GM23338 (cell line): Measurements from ENCODE around the gene ADGRL3. TPM values are rescaled to one million over a fixed set of nuclear protein-coding genes. Genes with fewer than 3 reads are reported as not detected.

Experiments used
- ATAC-seq: fragments of 200-7000 bp; cut with Tn5 transposase; 3 replicates; pipeline ENCODE4 v1.9.1; 2020
- DNase-seq: peaks from one replicate; pipeline ENCODE4 v3.0.0-alpha.2; 2015; ENCODE audit warnings: low spot score
- H2AFZ ChIP-seq: fragments of 200-600 bp; sonication (generic); 2 replicates; pipeline ENCODE4 v1.8.0; 2016; ENCODE audit warnings: antibody characterized with exemption, mild to moderate bottlenecking, moderate library complexity
- H3F3A ChIP-seq: fragments of 200-600 bp; sonication (generic); replicated peaks from 2 replicates; pipeline ENCODE4 v1.8.0; 2017; ENCODE audit warnings: antibody characterized with exemption, mixed run types, low read depth
- H3K27ac ChIP-seq: fragments of 200-600 bp; sonication (generic); 2 replicates; pipeline ENCODE4 v1.6.1; 2016; ENCODE audit warnings: low read depth
- H3K27me3 ChIP-seq: fragments of 200-600 bp; sonication (generic); 2 replicates; pipeline ENCODE4 v1.8.0; 2016; ENCODE audit warnings: mild to moderate bottlenecking, mixed run types, moderate library complexity; ENCODE audit not compliant: insufficient read depth
- H3K36me3 ChIP-seq: fragments of 200-600 bp; sonication (generic); 2 replicates; pipeline ENCODE4 v1.8.0; 2016; ENCODE audit warnings: mild to moderate bottlenecking; ENCODE audit not compliant: insufficient read depth
- H3K4me1 ChIP-seq: fragments of 200-600 bp; sonication (generic); 2 replicates; pipeline ENCODE4 v1.8.0; 2016; ENCODE audit warnings: mild to moderate bottlenecking, moderate library complexity; ENCODE audit not compliant: insufficient read depth
- H3K4me2 ChIP-seq: fragments of 200-600 bp; sonication (generic); 2 replicates; pipeline ENCODE4 v1.7.1; 2017; ENCODE audit warnings: mixed run types
- H3K4me3 ChIP-seq: fragments of 200-600 bp; sonication (generic); 2 replicates; pipeline ENCODE4 v1.6.1; 2016; ENCODE audit warnings: mixed run types
- H3K79me2 ChIP-seq: fragments of 200-600 bp; sonication (generic); replicated peaks from 2 replicates; pipeline ENCODE4 v1.8.0; 2017; ENCODE audit warnings: mild to moderate bottlenecking; ENCODE audit not compliant: insufficient read depth
- H3K9me2 ChIP-seq: fragments of 200-600 bp; sonication (generic); 2 replicates; pipeline ENCODE4 v1.8.0; 2017; ENCODE audit not compliant: insufficient read depth
- H4K20me1 ChIP-seq: fragments of 200-600 bp; sonication (generic); replicated peaks from 2 replicates; pipeline ENCODE4 v1.8.0; 2017; ENCODE audit warnings: mild to moderate bottlenecking; ENCODE audit not compliant: insufficient read depth
- H3K27ac Mint-ChIP-seq: 2 replicates; pipeline ENCODE4 v1.8.0; 2020; ENCODE audit warnings: inconsistent platforms, mild to moderate bottlenecking, moderate library complexity, mixed read lengths
- H3K27me3 Mint-ChIP-seq: 3 replicates; pipeline ENCODE4 v1.8.0; 2022; ENCODE audit warnings: low read depth, mild to moderate bottlenecking, moderate library complexity, mixed read lengths, inconsistent platforms; ENCODE audit not compliant: insufficient read depth, poor library complexity
- H3K36me3 Mint-ChIP-seq: 3 replicates; pipeline ENCODE4 v1.8.0; 2021; ENCODE audit warnings: low read depth, mild to moderate bottlenecking, inconsistent platforms, moderate library complexity, mixed read lengths
- H3K4me1 Mint-ChIP-seq: 3 replicates; pipeline ENCODE4 v1.8.0; 2020; ENCODE audit warnings: mild to moderate bottlenecking, inconsistent platforms, mixed read lengths
- H3K4me3 Mint-ChIP-seq: 3 replicates; pipeline ENCODE4 v1.8.0; 2021; ENCODE audit warnings: moderate library complexity, mild to moderate bottlenecking, inconsistent platforms, mixed read lengths
- H3K9me3 Mint-ChIP-seq: 3 replicates; pipeline ENCODE4 v1.8.0; 2020; ENCODE audit warnings: moderate library complexity, mild to moderate bottlenecking, inconsistent platforms, mixed read lengths
- EZH2 ChIP-seq: fragments of 200-600 bp; sonication (generic); IDR thresholded peaks from one replicate; pipeline ENCODE4 v1.8.0; 2017; ENCODE audit warnings: antibody characterized with exemption, mild to moderate bottlenecking, low read depth; ENCODE audit not compliant: unreplicated experiment
- EZH2phosphoT487 ChIP-seq: fragments of 200-600 bp; sonication (generic); IDR thresholded peaks from one replicate; pipeline ENCODE4 v1.8.1; 2018; ENCODE audit warnings: antibody characterized with exemption; ENCODE audit not compliant: unreplicated experiment
- JUNB ChIP-seq: IDR thresholded peaks from one replicate; pipeline ENCODE4 v1.6.1; 2016; ENCODE audit warnings: antibody characterized with exemption; ENCODE audit not compliant: unreplicated experiment
- NANOG ChIP-seq: IDR thresholded peaks from 2 replicates; pipeline ENCODE4 v1.6.1; 2016; ENCODE audit warnings: antibody characterized with exemption, borderline replicate concordance
- POLR2AphosphoS5 ChIP-seq: IDR thresholded peaks from 2 replicates; pipeline ENCODE4 v1.6.1; 2016; ENCODE audit warnings: antibody characterized with exemption, low read depth
- STAT1 ChIP-seq: IDR thresholded peaks from one replicate; pipeline ENCODE4 v1.6.1; 2016; ENCODE audit warnings: antibody characterized with exemption; ENCODE audit not compliant: unreplicated experiment
- ZNF331 ChIP-seq: fragments of 250-450 bp; sonication (Bioruptor Pico); IDR thresholded peaks from 2 replicates; pipeline ENCODE4 v1.5.0; 2020; ENCODE audit warnings: low read depth, mild to moderate bottlenecking, moderate library complexity
- polyA plus RNA-seq: library from polyadenylated mRNA; unstranded; fragments of >200 nt; fragmentation: Nextera tagmentation; extraction: Ambion mirVana; gene quantifications from 2 replicates; pipeline ENCODE4 v1.2.1, GENCODE V29; 2016
- total RNA-seq: library from RNA; depleted of rRNA; stranded (reverse); fragments of >200 nt; shearing (Covaris generic); gene quantifications from 2 replicates; pipeline ENCODE4 v1.2.3, GENCODE V29; 2014
- TF ChIP-seq, protein P1 (sequence below), 2 experiments: fragments of 200-600 bp in 1 of 2; sonication (generic) in 1 of 2; conservative IDR thresholded peaks; 2 replicates each; pipeline versions ENCODE4 v1.5.1 to v1.6.1; 2016 to 2017; ENCODE audit warnings: antibody characterized with exemption in 2 of 2, low read depth in 2 of 2, mild to moderate bottlenecking in 2 of 2, moderate library complexity in 1 of 2
- TF ChIP-seq, protein P2 (sequence below): IDR thresholded peaks from 2 replicates; pipeline ENCODE4 v1.6.1; 2016; ENCODE audit warnings: antibody characterized with exemption
- TF ChIP-seq, protein P3 (sequence below): fragments of 250-450 bp; sonication (Bioruptor Pico); IDR thresholded peaks from 2 replicates; pipeline ENCODE4 v1.5.0; 2020; ENCODE audit warnings: mild to moderate bottlenecking, moderate library complexity
- TF ChIP-seq, protein P4 (sequence below): IDR thresholded peaks from one replicate; pipeline ENCODE4 v1.6.1; 2018; ENCODE audit warnings: antibody characterized with exemption; ENCODE audit not compliant: unreplicated experiment

Gene ADGRL3
- total and polyA plus RNA-seq, 2 experiments from 2014 or later: 9.7 to 16.5 TPM

DNA sequence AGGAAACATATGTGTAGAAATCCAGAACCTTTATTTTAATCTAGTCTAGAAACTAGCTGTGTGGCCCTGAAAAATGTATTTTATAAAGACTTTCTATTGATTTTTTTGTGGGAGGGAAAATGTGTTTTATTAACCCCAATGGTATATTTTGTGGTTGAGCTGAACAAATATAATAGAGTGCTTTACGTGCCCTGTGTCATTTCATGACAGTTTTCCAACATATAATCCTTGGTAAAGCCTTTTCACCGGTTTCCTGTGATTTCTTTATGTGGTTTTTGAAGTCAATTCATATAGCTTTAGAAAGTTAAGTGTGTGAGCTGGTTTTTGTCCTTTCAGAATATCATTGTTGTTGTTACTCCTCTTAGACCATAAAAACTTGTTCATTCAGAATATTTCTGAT lies 375.7 kb downstream of the ADGRL3 start:
- Histone ChIP-seq H3K36me3 (no peaks in the 10 kb centered on the region), H3K9me2 (no peaks in the 10 kb centered on the region), H3F3A (no peaks in the 10 kb centered on the region), H3K4me3 (no peak overlapping the region), H3K27ac (no peak overlapping the region), H2AFZ (no peak overlapping the region), H3K27me3 (no peaks in the 10 kb centered on the region), H4K20me1 (no peaks in the 10 kb centered on the region), H3K79me2 (no peaks in the 10 kb centered on the region), H3K4me2 (no peak overlapping the region), H3K4me1 (no peaks in the 10 kb centered on the region)
- TF ChIP-seq, protein P1, sequence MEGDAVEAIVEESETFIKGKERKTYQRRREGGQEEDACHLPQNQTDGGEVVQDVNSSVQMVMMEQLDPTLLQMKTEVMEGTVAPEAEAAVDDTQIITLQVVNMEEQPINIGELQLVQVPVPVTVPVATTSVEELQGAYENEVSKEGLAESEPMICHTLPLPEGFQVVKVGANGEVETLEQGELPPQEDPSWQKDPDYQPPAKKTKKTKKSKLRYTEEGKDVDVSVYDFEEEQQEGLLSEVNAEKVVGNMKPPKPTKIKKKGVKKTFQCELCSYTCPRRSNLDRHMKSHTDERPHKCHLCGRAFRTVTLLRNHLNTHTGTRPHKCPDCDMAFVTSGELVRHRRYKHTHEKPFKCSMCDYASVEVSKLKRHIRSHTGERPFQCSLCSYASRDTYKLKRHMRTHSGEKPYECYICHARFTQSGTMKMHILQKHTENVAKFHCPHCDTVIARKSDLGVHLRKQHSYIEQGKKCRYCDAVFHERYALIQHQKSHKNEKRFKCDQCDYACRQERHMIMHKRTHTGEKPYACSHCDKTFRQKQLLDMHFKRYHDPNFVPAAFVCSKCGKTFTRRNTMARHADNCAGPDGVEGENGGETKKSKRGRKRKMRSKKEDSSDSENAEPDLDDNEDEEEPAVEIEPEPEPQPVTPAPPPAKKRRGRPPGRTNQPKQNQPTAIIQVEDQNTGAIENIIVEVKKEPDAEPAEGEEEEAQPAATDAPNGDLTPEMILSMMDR (conservative IDR thresholded peaks at IDR 0.05; ENCODE audit: low read depth in 2 of 2): no peak
- no peak for TF ChIP-seq EZH2
- TF ChIP-seq EZH2phosphoT487: no peak
- TF ChIP-seq, protein P2, sequence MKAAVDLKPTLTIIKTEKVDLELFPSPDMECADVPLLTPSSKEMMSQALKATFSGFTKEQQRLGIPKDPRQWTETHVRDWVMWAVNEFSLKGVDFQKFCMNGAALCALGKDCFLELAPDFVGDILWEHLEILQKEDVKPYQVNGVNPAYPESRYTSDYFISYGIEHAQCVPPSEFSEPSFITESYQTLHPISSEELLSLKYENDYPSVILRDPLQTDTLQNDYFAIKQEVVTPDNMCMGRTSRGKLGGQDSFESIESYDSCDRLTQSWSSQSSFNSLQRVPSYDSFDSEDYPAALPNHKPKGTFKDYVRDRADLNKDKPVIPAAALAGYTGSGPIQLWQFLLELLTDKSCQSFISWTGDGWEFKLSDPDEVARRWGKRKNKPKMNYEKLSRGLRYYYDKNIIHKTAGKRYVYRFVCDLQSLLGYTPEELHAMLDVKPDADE: no peak
- TF ChIP-seq, protein P3, sequence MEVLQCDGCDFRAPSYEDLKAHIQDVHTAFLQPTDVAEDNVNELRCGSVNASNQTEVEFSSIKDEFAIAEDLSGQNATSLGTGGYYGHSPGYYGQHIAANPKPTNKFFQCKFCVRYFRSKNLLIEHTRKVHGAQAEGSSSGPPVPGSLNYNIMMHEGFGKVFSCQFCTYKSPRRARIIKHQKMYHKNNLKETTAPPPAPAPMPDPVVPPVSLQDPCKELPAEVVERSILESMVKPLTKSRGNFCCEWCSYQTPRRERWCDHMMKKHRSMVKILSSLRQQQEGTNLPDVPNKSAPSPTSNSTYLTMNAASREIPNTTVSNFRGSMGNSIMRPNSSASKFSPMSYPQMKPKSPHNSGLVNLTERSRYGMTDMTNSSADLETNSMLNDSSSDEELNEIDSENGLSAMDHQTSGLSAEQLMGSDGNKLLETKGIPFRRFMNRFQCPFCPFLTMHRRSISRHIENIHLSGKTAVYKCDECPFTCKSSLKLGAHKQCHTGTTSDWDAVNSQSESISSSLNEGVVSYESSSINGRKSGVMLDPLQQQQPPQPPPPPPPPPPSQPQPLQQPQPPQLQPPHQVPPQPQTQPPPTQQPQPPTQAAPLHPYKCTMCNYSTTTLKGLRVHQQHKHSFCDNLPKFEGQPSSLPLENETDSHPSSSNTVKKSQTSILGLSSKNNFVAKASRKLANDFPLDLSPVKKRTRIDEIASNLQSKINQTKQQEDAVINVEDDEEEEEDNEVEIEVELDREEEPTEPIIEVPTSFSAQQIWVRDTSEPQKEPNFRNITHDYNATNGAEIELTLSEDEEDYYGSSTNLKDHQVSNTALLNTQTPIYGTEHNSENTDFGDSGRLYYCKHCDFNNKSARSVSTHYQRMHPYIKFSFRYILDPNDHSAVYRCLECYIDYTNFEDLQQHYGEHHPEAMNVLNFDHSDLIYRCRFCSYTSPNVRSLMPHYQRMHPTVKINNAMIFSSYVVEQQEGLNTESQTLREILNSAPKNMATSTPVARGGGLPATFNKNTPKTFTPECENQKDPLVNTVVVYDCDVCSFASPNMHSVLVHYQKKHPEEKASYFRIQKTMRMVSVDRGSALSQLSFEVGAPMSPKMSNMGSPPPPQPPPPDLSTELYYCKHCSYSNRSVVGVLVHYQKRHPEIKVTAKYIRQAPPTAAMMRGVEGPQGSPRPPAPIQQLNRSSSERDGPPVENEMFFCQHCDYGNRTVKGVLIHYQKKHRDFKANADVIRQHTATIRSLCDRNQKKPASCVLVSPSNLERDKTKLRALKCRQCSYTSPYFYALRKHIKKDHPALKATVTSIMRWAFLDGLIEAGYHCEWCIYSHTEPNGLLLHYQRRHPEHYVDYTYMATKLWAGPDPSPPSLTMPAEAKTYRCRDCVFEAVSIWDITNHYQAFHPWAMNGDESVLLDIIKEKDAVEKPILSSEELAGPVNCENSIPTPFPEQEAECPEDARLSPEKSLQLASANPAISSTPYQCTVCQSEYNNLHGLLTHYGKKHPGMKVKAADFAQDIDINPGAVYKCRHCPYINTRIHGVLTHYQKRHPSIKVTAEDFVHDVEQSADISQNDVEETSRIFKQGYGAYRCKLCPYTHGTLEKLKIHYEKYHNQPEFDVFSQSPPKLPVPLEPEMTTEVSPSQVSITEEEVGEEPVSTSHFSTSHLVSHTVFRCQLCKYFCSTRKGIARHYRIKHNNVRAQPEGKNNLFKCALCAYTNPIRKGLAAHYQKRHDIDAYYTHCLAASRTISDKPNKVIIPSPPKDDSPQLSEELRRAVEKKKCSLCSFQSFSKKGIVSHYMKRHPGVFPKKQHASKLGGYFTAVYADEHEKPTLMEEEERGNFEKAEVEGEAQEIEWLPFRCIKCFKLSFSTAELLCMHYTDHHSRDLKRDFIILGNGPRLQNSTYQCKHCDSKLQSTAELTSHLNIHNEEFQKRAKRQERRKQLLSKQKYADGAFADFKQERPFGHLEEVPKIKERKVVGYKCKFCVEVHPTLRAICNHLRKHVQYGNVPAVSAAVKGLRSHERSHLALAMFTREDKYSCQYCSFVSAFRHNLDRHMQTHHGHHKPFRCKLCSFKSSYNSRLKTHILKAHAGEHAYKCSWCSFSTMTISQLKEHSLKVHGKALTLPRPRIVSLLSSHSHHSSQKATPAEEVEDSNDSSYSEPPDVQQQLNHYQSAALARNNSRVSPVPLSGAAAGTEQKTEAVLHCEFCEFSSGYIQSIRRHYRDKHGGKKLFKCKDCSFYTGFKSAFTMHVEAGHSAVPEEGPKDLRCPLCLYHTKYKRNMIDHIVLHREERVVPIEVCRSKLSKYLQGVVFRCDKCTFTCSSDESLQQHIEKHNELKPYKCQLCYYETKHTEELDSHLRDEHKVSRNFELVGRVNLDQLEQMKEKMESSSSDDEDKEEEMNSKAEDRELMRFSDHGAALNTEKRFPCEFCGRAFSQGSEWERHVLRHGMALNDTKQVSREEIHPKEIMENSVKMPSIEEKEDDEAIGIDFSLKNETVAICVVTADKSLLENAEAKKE (CRISPR knock-in tag): no peak
- TF ChIP-seq JUNB: no peak
- TF ChIP-seq, protein P4, sequence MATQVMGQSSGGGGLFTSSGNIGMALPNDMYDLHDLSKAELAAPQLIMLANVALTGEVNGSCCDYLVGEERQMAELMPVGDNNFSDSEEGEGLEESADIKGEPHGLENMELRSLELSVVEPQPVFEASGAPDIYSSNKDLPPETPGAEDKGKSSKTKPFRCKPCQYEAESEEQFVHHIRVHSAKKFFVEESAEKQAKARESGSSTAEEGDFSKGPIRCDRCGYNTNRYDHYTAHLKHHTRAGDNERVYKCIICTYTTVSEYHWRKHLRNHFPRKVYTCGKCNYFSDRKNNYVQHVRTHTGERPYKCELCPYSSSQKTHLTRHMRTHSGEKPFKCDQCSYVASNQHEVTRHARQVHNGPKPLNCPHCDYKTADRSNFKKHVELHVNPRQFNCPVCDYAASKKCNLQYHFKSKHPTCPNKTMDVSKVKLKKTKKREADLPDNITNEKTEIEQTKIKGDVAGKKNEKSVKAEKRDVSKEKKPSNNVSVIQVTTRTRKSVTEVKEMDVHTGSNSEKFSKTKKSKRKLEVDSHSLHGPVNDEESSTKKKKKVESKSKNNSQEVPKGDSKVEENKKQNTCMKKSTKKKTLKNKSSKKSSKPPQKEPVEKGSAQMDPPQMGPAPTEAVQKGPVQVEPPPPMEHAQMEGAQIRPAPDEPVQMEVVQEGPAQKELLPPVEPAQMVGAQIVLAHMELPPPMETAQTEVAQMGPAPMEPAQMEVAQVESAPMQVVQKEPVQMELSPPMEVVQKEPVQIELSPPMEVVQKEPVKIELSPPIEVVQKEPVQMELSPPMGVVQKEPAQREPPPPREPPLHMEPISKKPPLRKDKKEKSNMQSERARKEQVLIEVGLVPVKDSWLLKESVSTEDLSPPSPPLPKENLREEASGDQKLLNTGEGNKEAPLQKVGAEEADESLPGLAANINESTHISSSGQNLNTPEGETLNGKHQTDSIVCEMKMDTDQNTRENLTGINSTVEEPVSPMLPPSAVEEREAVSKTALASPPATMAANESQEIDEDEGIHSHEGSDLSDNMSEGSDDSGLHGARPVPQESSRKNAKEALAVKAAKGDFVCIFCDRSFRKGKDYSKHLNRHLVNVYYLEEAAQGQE: no peak
- no peak for TF ChIP-seq STAT1
- no peak for TF ChIP-seq POLR2AphosphoS5
- no peak for TF ChIP-seq NANOG
- no peak for TF ChIP-seq ZNF331
- DNase-seq (no peak), ATAC-seq (no peak)
- Mint-ChIP-seq H3K36me3 (no peaks in the 10 kb centered on the region), H3K4me3 (no peak overlapping the region), H3K27me3 (no peaks in the 10 kb centered on the region), H3K4me1 (peaks cover 2% of the 10 kb centered on the region; the same call in 2 of the 3 replicates), H3K9me3 (no peaks in the 10 kb centered on the region), H3K27ac (no peak overlapping the region)
